ENCODE results near the gene DHTKD1. TPM values are rescaled to one million over a fixed set of nuclear protein-coding genes. Genes with fewer than 3 reads are reported as not detected.

The DHTKD1 gene
- polyA plus RNA-seq, 1 of the 3 experiments (the other 2 are of a cell fraction): 17.7 TPM

DNA sequence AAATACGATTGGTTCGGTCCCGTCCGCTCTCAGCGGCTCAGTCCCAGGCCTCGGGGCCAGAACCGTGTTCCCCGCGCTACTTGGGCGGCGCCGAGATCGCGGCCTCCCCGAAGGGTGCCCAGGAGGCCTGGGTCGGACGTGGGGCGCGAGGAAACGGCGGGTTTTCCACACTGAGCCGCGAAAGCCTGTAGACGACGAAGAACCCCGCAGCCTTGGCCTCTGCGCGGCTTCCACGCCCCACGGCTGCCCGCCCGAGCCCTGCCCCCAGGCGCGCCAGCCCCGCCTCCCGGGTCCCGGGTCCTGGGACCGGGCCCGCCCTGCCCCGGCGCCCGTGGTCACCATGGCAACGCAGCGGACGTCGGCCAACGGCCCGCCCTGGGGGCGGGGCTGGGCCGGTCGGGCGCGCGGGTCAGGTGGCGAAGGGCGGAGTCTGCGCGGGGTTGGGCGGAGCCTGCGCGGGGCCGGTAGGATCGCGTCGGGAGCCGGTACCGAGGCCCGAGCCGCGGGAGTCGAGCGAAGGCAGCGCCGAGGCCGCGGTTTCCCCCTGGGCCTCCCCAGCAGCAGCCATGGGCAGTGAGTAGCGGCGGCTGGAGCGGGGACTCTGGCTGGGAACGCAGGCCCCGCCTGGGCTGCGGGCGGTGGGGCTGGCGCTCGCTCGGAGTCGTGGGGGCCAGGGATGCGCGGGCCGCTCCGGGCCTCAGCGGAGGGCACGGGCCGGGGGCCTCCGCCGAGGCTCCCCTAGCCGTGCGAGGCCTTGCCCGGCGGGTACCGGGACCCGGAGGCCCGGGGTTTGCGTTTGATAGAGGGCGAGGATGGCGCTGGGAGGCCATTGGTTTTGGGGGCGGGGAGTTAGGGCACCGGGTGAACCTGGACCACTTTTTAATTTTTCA, 60.7 kb downstream of the DHTKD1 start, which contains the start of gene SEC61A2:
Gene SEC61A2, plus strand, starts transcription at position 456 of the 890 bp plus-strand sequence. Its CDS starts 111 bp downstream, at position 567.
- H3K79me2 ChIP-seq (ENCODE audit: insufficient read depth): peaks cover 46% of the 10 kb centered on the region
- H4K20me1 ChIP-seq (ENCODE audit: insufficient read depth): peaks cover 10% of the 10 kb centered on the region
- no peaks in the 10 kb centered on the region; a peak in 1 of 4 replicates for H3K4me1 ChIP-seq (ENCODE audit: control insufficient read depth in 1 of 2, insufficient read depth in 2 of 2, low read depth in 1 of 2, low read length in 1 of 2)
- H3K36me3 ChIP-seq (replicated peaks in 1 of 2; ENCODE audit: control insufficient read depth in 1 of 2, insufficient read depth in 2 of 2, low read length in 1 of 2): peaks cover 7 to 8% of the 10 kb centered on the region in 2 experiments
- no peaks in the 10 kb centered on the region for H3K27me3 ChIP-seq (ENCODE audit: insufficient read depth)
- H3K9me3 ChIP-seq: no peaks in the 10 kb centered on the region
- WGBS (ENCODE audit: low lambda C conversion rate): 1% methylated on average over 26 of the region's 108 CpGs
- H3K9me2 ChIP-seq: no peaks in the 10 kb centered on the region
- peak within 1 kb of the TSS; percentile 87 for H3K9ac ChIP-seq
- H3K27ac ChIP-seq (ENCODE audit: low read depth in 2 of 2, low read length in 1 of 2): peak within 1 kb of the TSS; percentile 84 to 85
- peak within 1 kb of the TSS; percentile 88 for H2AFZ ChIP-seq (ENCODE audit: low read depth)
- H3K4me2 ChIP-seq: peak within 1 kb of the TSS; percentile 94
- TF ChIP-seq, protein P1, sequence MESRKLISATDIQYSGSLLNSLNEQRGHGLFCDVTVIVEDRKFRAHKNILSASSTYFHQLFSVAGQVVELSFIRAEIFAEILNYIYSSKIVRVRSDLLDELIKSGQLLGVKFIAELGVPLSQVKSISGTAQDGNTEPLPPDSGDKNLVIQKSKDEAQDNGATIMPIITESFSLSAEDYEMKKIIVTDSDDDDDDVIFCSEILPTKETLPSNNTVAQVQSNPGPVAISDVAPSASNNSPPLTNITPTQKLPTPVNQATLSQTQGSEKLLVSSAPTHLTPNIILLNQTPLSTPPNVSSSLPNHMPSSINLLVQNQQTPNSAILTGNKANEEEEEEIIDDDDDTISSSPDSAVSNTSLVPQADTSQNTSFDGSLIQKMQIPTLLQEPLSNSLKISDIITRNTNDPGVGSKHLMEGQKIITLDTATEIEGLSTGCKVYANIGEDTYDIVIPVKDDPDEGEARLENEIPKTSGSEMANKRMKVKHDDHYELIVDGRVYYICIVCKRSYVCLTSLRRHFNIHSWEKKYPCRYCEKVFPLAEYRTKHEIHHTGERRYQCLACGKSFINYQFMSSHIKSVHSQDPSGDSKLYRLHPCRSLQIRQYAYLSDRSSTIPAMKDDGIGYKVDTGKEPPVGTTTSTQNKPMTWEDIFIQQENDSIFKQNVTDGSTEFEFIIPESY (IDR thresholded peaks at IDR 0.05; ENCODE audit: borderline replicate concordance, low read depth): no peak
- TF ChIP-seq FOSL2 (IDR thresholded peaks at IDR 0.05; ENCODE audit: borderline replicate concordance, low read depth): no peak
- peak; percentile 83 for TF ChIP-seq MXI1 (IDR thresholded peaks at IDR 0.05; ENCODE audit: low read depth, low read length)
- no peak for TF ChIP-seq TAF1 (IDR thresholded peaks at IDR 0.05; ENCODE audit: borderline replicate concordance, low read depth, low read length)
- no peak for TF ChIP-seq YY1 (IDR thresholded peaks at IDR 0.05; ENCODE audit: low read depth)
- no peak for TF ChIP-seq RCOR1 (IDR thresholded peaks at IDR 0.05; ENCODE audit: low read length)
- TF ChIP-seq, protein P2, sequence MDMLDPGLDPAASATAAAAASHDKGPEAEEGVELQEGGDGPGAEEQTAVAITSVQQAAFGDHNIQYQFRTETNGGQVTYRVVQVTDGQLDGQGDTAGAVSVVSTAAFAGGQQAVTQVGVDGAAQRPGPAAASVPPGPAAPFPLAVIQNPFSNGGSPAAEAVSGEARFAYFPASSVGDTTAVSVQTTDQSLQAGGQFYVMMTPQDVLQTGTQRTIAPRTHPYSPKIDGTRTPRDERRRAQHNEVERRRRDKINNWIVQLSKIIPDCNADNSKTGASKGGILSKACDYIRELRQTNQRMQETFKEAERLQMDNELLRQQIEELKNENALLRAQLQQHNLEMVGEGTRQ (IDR thresholded peaks at IDR 0.05; ENCODE audit: borderline replicate concordance, low read depth, low read length): no peak
- TF ChIP-seq SIN3A (IDR thresholded peaks at IDR 0.05; ENCODE audit: borderline replicate concordance, low read depth, low read length): no peak
- no peak for TF ChIP-seq MEF2A (IDR thresholded peaks at IDR 0.05; ENCODE audit: borderline replicate concordance, low read depth)
- no peak; the same call in 1 of the 2 replicates for TF ChIP-seq RFX5 (IDR thresholded peaks at IDR 0.05; ENCODE audit: low read length)
- TF ChIP-seq NRF1 (IDR thresholded peaks at IDR 0.05; ENCODE audit: low read depth, low read length): peak; percentile 81
- no peak for TF ChIP-seq CHD2 (IDR thresholded peaks at IDR 0.05; ENCODE audit: low read length, partially characterized antibody)
- TF ChIP-seq EP300 (IDR thresholded peaks at IDR 0.05; ENCODE audit: borderline replicate concordance in 1 of 2, low read depth in 1 of 2, low read length in 1 of 2): no peak
- TF ChIP-seq EZH2phosphoT487 (IDR thresholded peaks at IDR 0.05; ENCODE audit: borderline replicate concordance, low read depth): no peak
- TF ChIP-seq, protein P3, sequence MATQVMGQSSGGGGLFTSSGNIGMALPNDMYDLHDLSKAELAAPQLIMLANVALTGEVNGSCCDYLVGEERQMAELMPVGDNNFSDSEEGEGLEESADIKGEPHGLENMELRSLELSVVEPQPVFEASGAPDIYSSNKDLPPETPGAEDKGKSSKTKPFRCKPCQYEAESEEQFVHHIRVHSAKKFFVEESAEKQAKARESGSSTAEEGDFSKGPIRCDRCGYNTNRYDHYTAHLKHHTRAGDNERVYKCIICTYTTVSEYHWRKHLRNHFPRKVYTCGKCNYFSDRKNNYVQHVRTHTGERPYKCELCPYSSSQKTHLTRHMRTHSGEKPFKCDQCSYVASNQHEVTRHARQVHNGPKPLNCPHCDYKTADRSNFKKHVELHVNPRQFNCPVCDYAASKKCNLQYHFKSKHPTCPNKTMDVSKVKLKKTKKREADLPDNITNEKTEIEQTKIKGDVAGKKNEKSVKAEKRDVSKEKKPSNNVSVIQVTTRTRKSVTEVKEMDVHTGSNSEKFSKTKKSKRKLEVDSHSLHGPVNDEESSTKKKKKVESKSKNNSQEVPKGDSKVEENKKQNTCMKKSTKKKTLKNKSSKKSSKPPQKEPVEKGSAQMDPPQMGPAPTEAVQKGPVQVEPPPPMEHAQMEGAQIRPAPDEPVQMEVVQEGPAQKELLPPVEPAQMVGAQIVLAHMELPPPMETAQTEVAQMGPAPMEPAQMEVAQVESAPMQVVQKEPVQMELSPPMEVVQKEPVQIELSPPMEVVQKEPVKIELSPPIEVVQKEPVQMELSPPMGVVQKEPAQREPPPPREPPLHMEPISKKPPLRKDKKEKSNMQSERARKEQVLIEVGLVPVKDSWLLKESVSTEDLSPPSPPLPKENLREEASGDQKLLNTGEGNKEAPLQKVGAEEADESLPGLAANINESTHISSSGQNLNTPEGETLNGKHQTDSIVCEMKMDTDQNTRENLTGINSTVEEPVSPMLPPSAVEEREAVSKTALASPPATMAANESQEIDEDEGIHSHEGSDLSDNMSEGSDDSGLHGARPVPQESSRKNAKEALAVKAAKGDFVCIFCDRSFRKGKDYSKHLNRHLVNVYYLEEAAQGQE (IDR thresholded peaks at IDR 0.05; ENCODE audit: low read depth, low read length): no peak
- TF ChIP-seq FOXJ3 (CRISPR knock-in tag; IDR thresholded peaks at IDR 0.05): no peak
- TF ChIP-seq, protein P4, sequence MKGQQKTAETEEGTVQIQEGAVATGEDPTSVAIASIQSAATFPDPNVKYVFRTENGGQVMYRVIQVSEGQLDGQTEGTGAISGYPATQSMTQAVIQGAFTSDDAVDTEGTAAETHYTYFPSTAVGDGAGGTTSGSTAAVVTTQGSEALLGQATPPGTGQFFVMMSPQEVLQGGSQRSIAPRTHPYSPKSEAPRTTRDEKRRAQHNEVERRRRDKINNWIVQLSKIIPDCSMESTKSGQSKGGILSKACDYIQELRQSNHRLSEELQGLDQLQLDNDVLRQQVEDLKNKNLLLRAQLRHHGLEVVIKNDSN (IDR thresholded peaks at IDR 0.05; ENCODE audit: borderline replicate concordance, low read depth): peak; percentile 58; the same call in 1 of the 2 replicates
- no peak for TF ChIP-seq RXRA (IDR thresholded peaks at IDR 0.05; ENCODE audit: borderline replicate concordance, low read depth)
- peak within 1 kb of the TSS; percentile 87 to 97 for H3K4me3 ChIP-seq (ENCODE audit: low read depth in 2 of 2, low read length in 1 of 2)
- ChIA-PET CTCF (interaction anchor here (0.7 to 1.6 kb wide), 15 partner anchors 10 to 143 kb away, joined by 3 to 17 read pairs (median 3); partner anchors contain the start of genes CDC123 and NUDT5), POLR2A (interaction anchor here (0.7 kb wide), 1 partner anchor 10 kb away, joined by 4 read pairs; no protein-coding TSS in a partner anchor)
- peaks cover 18% of the 10 kb centered on the region for H3F3A ChIP-seq (replicated peaks; ENCODE audit: insufficient read depth)
- peak; percentile 100 for DNase-seq
